ENCODE results near the gene JARID2. TPM values are rescaled to one million over a fixed set of nuclear protein-coding genes. Genes with fewer than 3 reads are reported as not detected.

The JARID2 gene
- total and polyA plus RNA-seq, 2 of the 4 experiments (the other 2 are of a cell fraction): 9.6 to 12.9 TPM

DNA sequence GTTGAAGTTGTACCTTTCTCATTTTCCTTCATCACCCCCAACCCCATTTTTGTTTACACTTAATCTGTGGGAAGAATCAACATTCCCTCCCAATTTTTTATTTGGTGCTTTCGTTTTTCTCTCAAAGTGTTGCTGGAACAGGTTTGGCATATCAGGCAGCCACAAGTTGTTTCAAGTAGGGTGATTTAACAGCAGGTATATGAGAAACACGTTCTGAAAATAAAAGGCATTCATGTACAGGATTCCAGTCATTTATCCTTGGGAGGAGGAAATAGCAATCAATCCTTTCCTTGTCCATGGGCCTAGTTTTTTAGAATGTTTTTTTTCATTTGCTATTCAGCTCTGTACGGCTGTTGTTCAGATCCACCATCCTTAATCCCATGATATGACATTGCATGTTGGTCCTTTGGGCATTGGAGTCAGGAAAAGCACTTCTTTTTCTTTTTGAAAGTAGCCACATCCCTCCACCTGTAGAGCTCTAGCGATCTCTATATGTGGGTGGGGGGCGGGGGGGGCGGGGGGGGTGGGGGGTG lies 120.2 kb downstream of the JARID2 start:
- BruUV-seq (replicated peaks): no TSS peak
- H3K4me2 ChIP-seq (ENCODE audit: low read depth, low read length): no peak overlapping the region

More for the DNA sequence above, 120.2 kb downstream of the JARID2 start:
- Histone ChIP-seq H2BK5ac (ENCODE audit: low read depth, low read length, poor library complexity, severe bottlenecking) (no peak overlapping the region), H3K18ac (ENCODE audit: low read depth, low read length) (no peak overlapping the region), H2AK5ac (ENCODE audit: low read depth, low read length) (no peak overlapping the region), H3K56ac (ENCODE audit: extremely low read depth, insufficient read depth, low read length) (no peak overlapping the region), H4K91ac (ENCODE audit: insufficient read depth, low read depth, low read length) (no peak overlapping the region), H3K79me1 (ENCODE audit: low read depth in 1 of 2, low read length in 2 of 2) (peaks cover 35 to 92% of the 10 kb centered on the region in 2 experiments), H2BK20ac (ENCODE audit: low read depth, low read length) (no peak overlapping the region), H2AK9ac (replicated peaks; ENCODE audit: low read depth, low read length, poor library complexity) (no peak overlapping the region), H3K9me3 (ENCODE audit: control insufficient read depth, insufficient read depth, low read length) (no peaks in the 10 kb centered on the region), H3K27ac (ENCODE audit: insufficient read depth, low read length) (no peak overlapping the region), H3K4me3 (ENCODE audit: insufficient read depth, low read depth, low read length) (no peak overlapping the region), H3K14ac (replicated peaks; ENCODE audit: low read depth, low read length) (no peak overlapping the region), H2AFZ (replicated peaks; ENCODE audit: low read length, poor library complexity) (no peak overlapping the region), H4K5ac (ENCODE audit: low read depth, low read length) (no peak overlapping the region), H3K9me1 (ENCODE audit: insufficient read depth, low read length) (peaks cover 17% of the 10 kb centered on the region), H3K36me3 (ENCODE audit: control insufficient read depth, insufficient read depth, low read length) (no peaks in the 10 kb centered on the region), H4K20me1 (ENCODE audit: insufficient read depth, low read length) (peaks cover 95% of the 10 kb centered on the region), H3K4ac (ENCODE audit: low read depth, low read length) (no peak overlapping the region), H2BK15ac (ENCODE audit: low read depth, low read length) (no peak overlapping the region), H3K4me1 (ENCODE audit: control insufficient read depth, insufficient read depth, low read length) (peaks cover 17% of the 10 kb centered on the region), H4K8ac (ENCODE audit: low read depth in 2 of 2, low read length in 2 of 2) (no peak overlapping the region), H3K23ac (ENCODE audit: low read depth, low read length) (no peak overlapping the region), H3K9ac (ENCODE audit: low read depth, low read length) (no peak overlapping the region), H3K27me3 (ENCODE audit: control insufficient read depth, insufficient read depth, low read length) (no peaks in the 10 kb centered on the region), H2BK120ac (ENCODE audit: low read depth, low read length) (no peak overlapping the region)
- dilution Hi-C loops (cut with HindIII; ENCODE audit: low sequenced_read_pairs, unreplicated experiment) (no loop called here), in situ Hi-C loops (cut with MboI; ENCODE audit: low sequenced_read_pairs) (no loop called here), intact Hi-C loops (cut with micrococcal nuclease) (no loop called here)
- ATAC-seq (ENCODE audit: low read depth) (no peak), DNase-seq (no peak)
- no CpG with 5 or more reads among the region's 6 CpGs for WGBS, 2 experiments (ENCODE audit: extremely low coverage in 2 of 2, insufficient read length in 1 of 2)
- no peak for TF ChIP-seq CHD1 (IDR thresholded peaks at IDR 0.05; ENCODE audit: low read depth, low read length)
- TF ChIP-seq MAFK (IDR thresholded peaks at IDR 0.05; ENCODE audit: low read depth, low read length): no peak
- no peak for TF ChIP-seq RFX5 (IDR thresholded peaks at IDR 0.05; ENCODE audit: low read depth, low read length)
- TF ChIP-seq NFE2L2 (IDR thresholded peaks at IDR 0.05; ENCODE audit: low read depth, low read length): no peak
- no peak for TF ChIP-seq CTCF (conservative IDR thresholded peaks at IDR 0.05; ENCODE audit: low read depth, low read length)
- TF ChIP-seq, protein P1, sequence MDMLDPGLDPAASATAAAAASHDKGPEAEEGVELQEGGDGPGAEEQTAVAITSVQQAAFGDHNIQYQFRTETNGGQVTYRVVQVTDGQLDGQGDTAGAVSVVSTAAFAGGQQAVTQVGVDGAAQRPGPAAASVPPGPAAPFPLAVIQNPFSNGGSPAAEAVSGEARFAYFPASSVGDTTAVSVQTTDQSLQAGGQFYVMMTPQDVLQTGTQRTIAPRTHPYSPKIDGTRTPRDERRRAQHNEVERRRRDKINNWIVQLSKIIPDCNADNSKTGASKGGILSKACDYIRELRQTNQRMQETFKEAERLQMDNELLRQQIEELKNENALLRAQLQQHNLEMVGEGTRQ (IDR thresholded peaks at IDR 0.05; ENCODE audit: low read depth, low read length): no peak
- TF ChIP-seq POLR2A (IDR thresholded peaks at IDR 0.05; ENCODE audit: low read depth, low read length): no peak
- TF ChIP-seq SMC3 (IDR thresholded peaks at IDR 0.05; ENCODE audit: low read depth, low read length): no peak
- TF ChIP-seq BHLHE40 (IDR thresholded peaks at IDR 0.05; ENCODE audit: low read depth, low read length): no peak
- TF ChIP-seq MAZ (IDR thresholded peaks at IDR 0.05; ENCODE audit: borderline replicate concordance, low read depth, low read length): no peak
- no peak for TF ChIP-seq MXI1 (IDR thresholded peaks at IDR 0.05; ENCODE audit: borderline replicate concordance, low read depth, low read length)
- no peak for TF ChIP-seq RAD21 (IDR thresholded peaks at IDR 0.05; ENCODE audit: low read length)
- ChIA-PET CTCF (no interaction called here), POLR2A (ENCODE audit: unreplicated experiment) (no interaction called here)
